ENCODE measurements around the gene BCAS1. TPM values are rescaled to one million over a fixed set of nuclear protein-coding genes. Genes with fewer than 3 reads are reported as not detected.

The BCAS1 gene
- total RNA-seq, 4 donors from 2014 or later: 0.32 TPM; not detected in 3

- TF ChIP-seq CTCF (IDR thresholded peaks at IDR 0.05 in 4 of 5, conservative IDR thresholded peaks at IDR 0.05 in 1 of 5): no peak
- TF ChIP-seq POLR2A (IDR thresholded peaks at IDR 0.05): no peak
- Histone ChIP-seq H3K9me3 (no peaks in the 10 kb centered on the region), H3K4me3 (no peak overlapping the region), H3K36me3 (no peaks in the 10 kb centered on the region), H3K4me1 (peaks cover 6 to 8% of the 10 kb centered on the region in 2 donors), H3K27me3 (no peaks in the 10 kb centered on the region), H3K27ac (no peak overlapping the region)
- DNase-seq (no peak), ATAC-seq (no peak)
- intact Hi-C loops (cut with DNase I; ENCODE audit: low total_unique reads): no loop called here
- in situ Hi-C loops (cut with MboI; ENCODE audit: low sequenced_read_pairs in 4 of 4): loop anchor here in 2 of 4 donors (10.0 kb wide), 2 partner anchors 119 to 371 kb away; no protein-coding TSS in a partner anchor
Measured at GRCh38 chr20:53945478-53945877, 124.9 kb downstream of the BCAS1 start.

GRCh38 chr20:53944796-53945195 lies 125.6 kb downstream of the BCAS1 start:
- H3K4me3 ChIP-seq: no peak overlapping the region
- no peak for ATAC-seq
- in situ Hi-C loops (cut with MboI; ENCODE audit: low sequenced_read_pairs in 4 of 4) (loop anchor here in 3 of 4 donors (5.0 to 10.0 kb wide), 3 partner anchors 120 to 370 kb away; no protein-coding TSS in a partner anchor), intact Hi-C loops (cut with DNase I; ENCODE audit: low total_unique reads) (no loop called here)
- H3K36me3 ChIP-seq: no peaks in the 10 kb centered on the region
- no peak for TF ChIP-seq POLR2A (IDR thresholded peaks at IDR 0.05)
- no peak for TF ChIP-seq CTCF (IDR thresholded peaks at IDR 0.05 in 4 of 5, conservative IDR thresholded peaks at IDR 0.05 in 1 of 5)
- H3K9me3 ChIP-seq: no peaks in the 10 kb centered on the region
- no peak for DNase-seq
- H3K4me1 ChIP-seq: peaks cover 12 to 14% of the 10 kb centered on the region in 2 donors
- no peaks in the 10 kb centered on the region for H3K27me3 ChIP-seq
- no peak overlapping the region for H3K27ac ChIP-seq

- in situ Hi-C loops (cut with MboI; ENCODE audit: low sequenced_read_pairs in 4 of 4) (loop anchor here in 3 of 4 donors (5.0 to 10.0 kb wide), 3 partner anchors 121 to 369 kb away; no protein-coding TSS in a partner anchor), intact Hi-C loops (cut with DNase I; ENCODE audit: low total_unique reads) (no loop called here)
- no peak overlapping the region for H3K4me3 ChIP-seq
- no peaks in the 10 kb centered on the region for H3K27me3 ChIP-seq
- H3K36me3 ChIP-seq: no peaks in the 10 kb centered on the region
- no peak for DNase-seq
- peaks cover 20% of the 10 kb centered on the region in 2 donors for H3K4me1 ChIP-seq
- H3K27ac ChIP-seq: no peak overlapping the region
- no peaks in the 10 kb centered on the region for H3K9me3 ChIP-seq
- TF ChIP-seq CTCF (IDR thresholded peaks at IDR 0.05 in 4 of 5, conservative IDR thresholded peaks at IDR 0.05 in 1 of 5): peak in 2 of 5 experiments; percentile 42 to 43
- TF ChIP-seq POLR2A (IDR thresholded peaks at IDR 0.05): no peak
- ATAC-seq: no peak
Measured at GRCh38 chr20:53943522-53944291, 126.7 kb downstream of the BCAS1 start.

- Histone ChIP-seq H3K9me3 (no peaks in the 10 kb centered on the region), H3K4me3 (no peak overlapping the region), H3K27ac (no peak overlapping the region), H3K36me3 (no peaks in the 10 kb centered on the region), H3K27me3 (no peaks in the 10 kb centered on the region), H3K4me1 (peaks cover 20% of the 10 kb centered on the region in 2 donors)
- intact Hi-C loops (cut with DNase I; ENCODE audit: low total_unique reads) (no loop called here), in situ Hi-C loops (cut with MboI; ENCODE audit: low sequenced_read_pairs in 4 of 4) (loop anchor here in 3 of 4 donors (5.0 to 10.0 kb wide), 3 partner anchors 122 to 368 kb away; no protein-coding TSS in a partner anchor)
- DNase-seq: no peak
- TF ChIP-seq POLR2A (IDR thresholded peaks at IDR 0.05) (no peak), CTCF (IDR thresholded peaks at IDR 0.05 in 4 of 5, conservative IDR thresholded peaks at IDR 0.05 in 1 of 5) (no peak)
- no peak for ATAC-seq
Measured at GRCh38 chr20:53942973-53943372, 127.4 kb downstream of the BCAS1 start.
